ENCODE data around the gene MTG1.

DNA sequence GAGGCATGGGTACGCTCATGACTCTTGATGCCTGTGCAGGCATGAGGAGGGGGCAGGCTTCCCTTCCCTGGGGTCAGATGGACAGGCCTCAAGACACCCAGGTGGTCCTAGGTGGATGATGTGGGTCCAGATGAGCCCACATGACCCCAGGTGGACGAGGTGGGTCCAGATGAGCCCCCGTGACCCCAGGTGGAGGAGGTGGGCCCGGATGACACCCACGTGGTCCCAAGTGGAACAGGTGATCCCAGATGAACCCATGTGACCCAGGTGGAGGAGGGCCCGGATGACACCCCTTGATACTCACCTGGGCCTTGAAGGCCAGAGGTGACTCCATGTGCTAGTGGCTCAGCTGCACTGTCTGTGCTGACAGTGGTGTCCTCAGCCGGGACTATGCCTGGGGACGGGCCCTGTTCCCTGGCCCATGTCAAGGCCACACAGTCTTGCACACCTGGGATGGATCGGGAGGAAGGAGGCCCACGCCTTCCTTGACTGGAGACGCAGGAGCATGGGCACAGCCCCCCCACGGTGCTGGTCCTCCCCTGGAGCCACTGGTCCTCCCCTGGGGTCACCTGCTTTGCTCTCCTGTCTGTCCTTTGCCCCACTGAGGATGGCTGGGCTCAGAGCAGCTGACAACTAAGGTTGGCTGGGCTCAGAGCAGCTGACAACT lies 43.5 kb upstream of the MTG1 start:
- TF ChIP-seq, protein P1, sequence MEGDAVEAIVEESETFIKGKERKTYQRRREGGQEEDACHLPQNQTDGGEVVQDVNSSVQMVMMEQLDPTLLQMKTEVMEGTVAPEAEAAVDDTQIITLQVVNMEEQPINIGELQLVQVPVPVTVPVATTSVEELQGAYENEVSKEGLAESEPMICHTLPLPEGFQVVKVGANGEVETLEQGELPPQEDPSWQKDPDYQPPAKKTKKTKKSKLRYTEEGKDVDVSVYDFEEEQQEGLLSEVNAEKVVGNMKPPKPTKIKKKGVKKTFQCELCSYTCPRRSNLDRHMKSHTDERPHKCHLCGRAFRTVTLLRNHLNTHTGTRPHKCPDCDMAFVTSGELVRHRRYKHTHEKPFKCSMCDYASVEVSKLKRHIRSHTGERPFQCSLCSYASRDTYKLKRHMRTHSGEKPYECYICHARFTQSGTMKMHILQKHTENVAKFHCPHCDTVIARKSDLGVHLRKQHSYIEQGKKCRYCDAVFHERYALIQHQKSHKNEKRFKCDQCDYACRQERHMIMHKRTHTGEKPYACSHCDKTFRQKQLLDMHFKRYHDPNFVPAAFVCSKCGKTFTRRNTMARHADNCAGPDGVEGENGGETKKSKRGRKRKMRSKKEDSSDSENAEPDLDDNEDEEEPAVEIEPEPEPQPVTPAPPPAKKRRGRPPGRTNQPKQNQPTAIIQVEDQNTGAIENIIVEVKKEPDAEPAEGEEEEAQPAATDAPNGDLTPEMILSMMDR (conservative IDR thresholded peaks at IDR 0.05; ENCODE audit: low read length): no peak
- no peak for TF ChIP-seq EZH2phosphoT487 (IDR thresholded peaks at IDR 0.05; ENCODE audit: borderline replicate concordance)

Data from Loucy (cell line).